ENCODE results near the gene AHRR. TPM values are rescaled to one million over a fixed set of nuclear protein-coding genes. Genes with fewer than 3 reads are reported as not detected.

The AHRR gene
- total and polyA plus RNA-seq, 10 of the 15 experiments (the other 5 are each of a cell fraction or from before 2014, with no cell fraction given) = 0.90 to 35.2 (median 19.2) TPM

GRCh38 chr5:394671-395155, 73.2 kb downstream of the AHRR start (continued):
- no peak for TF ChIP-seq ZNF592 (IDR thresholded peaks at IDR 0.05)
- TF ChIP-seq MEF2A (IDR thresholded peaks at IDR 0.05; ENCODE audit: insufficient read depth, low read depth, low read length) = no peak
- no peak for TF ChIP-seq NR2C1 (IDR thresholded peaks at IDR 0.05)
- TF ChIP-seq USF2 (IDR thresholded peaks at IDR 0.05; ENCODE audit: borderline replicate concordance, low read depth, low read length) = no peak
- TF ChIP-seq NFXL1 (IDR thresholded peaks at IDR 0.05; ENCODE audit: borderline replicate concordance) = peak; percentile 96

GRCh38 chr5:395156-395920, 73.8 kb downstream of the AHRR start:
- Histone ChIP-seq H3K27me3 (replicated peaks in 1 of 2; ENCODE audit: control insufficient read depth in 2 of 2, insufficient read depth in 2 of 2, low read length in 1 of 2) (no peaks in the 10 kb centered on the region), H3K27ac (ENCODE audit: control insufficient read depth, insufficient read depth) (no peak overlapping the region), H3K4me3 (no peak overlapping the region), H3K9me3 (replicated peaks; ENCODE audit: control insufficient read depth, insufficient read depth, low read length) (no peaks in the 10 kb centered on the region), H3K79me2 (ENCODE audit: control insufficient read depth, insufficient read depth, low read length) (peaks cover 11% of the 10 kb centered on the region), H3K4me1 (ENCODE audit: control insufficient read depth, insufficient read depth, low read length) (peaks cover 44% of the 10 kb centered on the region), H3K4me2 (ENCODE audit: control insufficient read depth, insufficient read depth) (no peak overlapping the region), H3K36me3 (ENCODE audit: control insufficient read depth in 2 of 2, insufficient read depth in 2 of 2, low read length in 1 of 2) (peaks cover 0 to 12% of the 10 kb centered on the region in 2 experiments; a peak in 2 of 4 replicates), H3K9ac (ENCODE audit: control insufficient read depth, insufficient read depth, low read length) (no peak overlapping the region), H4K20me1 (ENCODE audit: control insufficient read depth, insufficient read depth) (no peaks in the 10 kb centered on the region), H2AFZ (ENCODE audit: control insufficient read depth, low read depth, low read length) (no peak overlapping the region)
- ChIA-PET SMC1A (ENCODE audit: uncharacterized antibody, unreplicated experiment) (interaction anchor here (1.4 to 1.6 kb wide), 2 partner anchors 16 to 76 kb away, joined by 3 to 5 read pairs; no protein-coding TSS in a partner anchor), CTCF (no interaction called here), RAD21 (ENCODE audit: unreplicated experiment) (interaction anchor here (0.6 to 1.0 kb wide), 2 partner anchors 15 to 78 kb away, joined by 3 read pairs; no protein-coding TSS in a partner anchor), POLR2A (interaction anchor here (1.2 kb wide), 1 partner anchor 16 kb away, joined by 3 read pairs; no protein-coding TSS in a partner anchor)
- no TSS peak for BruUV-seq (replicated peaks)
- WGBS (ENCODE audit: insufficient coverage, insufficient replicate concordance, low lambda C conversion rate, missing lambda C conversion rate) = 80% methylated on average over 21 of the region's 21 CpGs
- no peak for DNase-seq (ENCODE audit: low read depth, low spot score)
- intact Hi-C loops (cut with micrococcal nuclease; ENCODE audit: unreplicated experiment) = no loop called here
- no peak for FAIRE-seq
- in situ Hi-C loops (cut with MboI) = no loop called here
- ATAC-seq = no peak
- TF ChIP-seq PAX8 (IDR thresholded peaks at IDR 0.05) (no peak), CBX5 (IDR thresholded peaks at IDR 0.05; ENCODE audit: low read depth) (no peak), RFX5 (IDR thresholded peaks at IDR 0.05; ENCODE audit: low read depth, low read length) (no peak), ZBTB4 (CRISPR knock-in tag; IDR thresholded peaks at IDR 0.05) (no peak), TCF12 (IDR thresholded peaks at IDR 0.05; ENCODE audit: low read depth, low read length) (no peak), NFYA (IDR thresholded peaks at IDR 0.05; ENCODE audit: borderline replicate concordance, low read depth, low read length) (no peak), SMC3 (IDR thresholded peaks at IDR 0.05; ENCODE audit: borderline replicate concordance, low read length) (no peak), SIN3A (IDR thresholded peaks at IDR 0.05; ENCODE audit: low read depth, low read length) (no peak), RUNX3 (IDR thresholded peaks at IDR 0.05; ENCODE audit: low read length) (no peak)

Data from GM12878 (cell line).